Upper lobe of left lung (tissue), 4 donors: ENCODE results near the gene CHRM4.

Source experiments
- CTCF ChIP-seq, 6 experiments: fragments of 450-650 bp in 4 of 6; fragments of 200-600 bp in 2 of 6; sonication (generic) in 2 of 6; IDR thresholded peaks; one replicate each; pipeline ENCODE4 v1.5.1; 2016 to 2019; ENCODE audit warnings: antibody characterized with exemption in 6 of 6
- EP300 ChIP-seq, 4 donors: sonication (generic); formaldehyde crosslinking; IDR thresholded peaks; one replicate each; pipeline ENCODE4 v1.5.1; 2017; ENCODE audit warnings: antibody characterized with exemption in 4 of 4, control low read depth in 2 of 4
- POLR2A ChIP-seq, 4 donors: fragments of 450-650 bp; IDR thresholded peaks; one replicate each; pipeline ENCODE4 v1.5.1; 2016 to 2017; ENCODE audit warnings: antibody characterized with exemption in 4 of 4, mild to moderate bottlenecking in 2 of 4
- POLR2AphosphoS5 ChIP-seq, 2 donors: sonication (generic); formaldehyde crosslinking; IDR thresholded peaks; one replicate each; pipeline ENCODE4 v1.5.1; 2017; ENCODE audit warnings: antibody characterized with exemption in 2 of 2

- TF ChIP-seq CTCF (IDR thresholded peaks at IDR 0.05) (no peak), EP300 (IDR thresholded peaks at IDR 0.05) (no peak), POLR2AphosphoS5 (IDR thresholded peaks at IDR 0.05) (no peak), POLR2A (IDR thresholded peaks at IDR 0.05) (no peak)
These were observed 29.8 kb upstream of the CHRM4 start for GRCh38 chr11:46421257-46421880.
